Myocyte (in vitro differentiated cells): ENCODE measurements around the gene STAP2. TPM values are rescaled to one million over a fixed set of nuclear protein-coding genes. Genes with fewer than 3 reads are reported as not detected.
"Not testable (repeated sequence)": the region's sequence is repeated elsewhere in the genome, so short reads cannot be mapped to it uniquely, and the experiment has no call there.

Experiments used
- DNase-seq: peaks from one replicate; pipeline ENCODE4 v3.0.0-alpha.2; 2012; ENCODE audit warnings: low read depth
- total RNA-seq: library from RNA; depleted of rRNA; stranded (reverse); fragments of >200 nt; gene quantifications from 2 replicates; pipeline ENCODE4 v1.2.3, GENCODE V29; 2014

Gene STAP2
- total RNA-seq, 1 donor from 2014 or later, result 4.5 TPM

GRCh38 chr19:4278010-4278409 lies 60.6 kb downstream of the STAP2 start:
- DNase-seq, result peak; percentile 87

- no peak for DNase-seq
These were observed 61.4 kb downstream of the STAP2 start for GRCh38 chr19:4277191-4277696.

GRCh38 chr19:4274321-4274686 lies 64.3 kb downstream of the STAP2 start:
- not testable (repeated sequence) for DNase-seq

Other genes with a start within 250 kb of the STAP2 start
- 201 and 224 TPM in 2 replicates for gene MAP2K2, start 214.7 kb downstream of the STAP2 start, total RNA-seq
- not detected in 2 replicates for gene CREB3L3, start 185.2 kb downstream of the STAP2 start, total RNA-seq
- 19.3 and 22.4 TPM in 2 replicates for gene SIRT6, start 156.3 kb downstream of the STAP2 start, total RNA-seq
- 0.53 and 1.4 TPM in 2 replicates for gene ANKRD24, start 156.1 kb downstream of the STAP2 start, total RNA-seq
- gene EBI3, start 109.3 kb downstream of the STAP2 start, total RNA-seq, result 0.11 and 0.21 TPM in 2 replicates
- 13.3 and 17.2 TPM in 2 replicates for gene YJU2, start 91.7 kb downstream of the STAP2 start, total RNA-seq
- 839 and 1,129 TPM in 2 replicates for gene SHD, start 59.6 kb downstream of the STAP2 start, total RNA-seq
- 0.57 TPM in 1 of 2 replicates, not detected in the other for gene TMIGD2, start 36.4 kb downstream of the STAP2 start, total RNA-seq
- gene FSD1, start 34.2 kb downstream of the STAP2 start, total RNA-seq, result 2.3 and 2.6 TPM in 2 replicates
- 2.2 and 2.7 TPM in 2 replicates for gene MPND, start 4.7 kb upstream of the STAP2 start, total RNA-seq
- gene SH3GL1, start 61.7 kb upstream of the STAP2 start, total RNA-seq, result 179 and 258 TPM in 2 replicates
- 3.1 TPM in 2 replicates for gene CHAF1A, start 63.8 kb upstream of the STAP2 start, total RNA-seq
- 85.4 and 119 TPM in 2 replicates for gene UBXN6, start 119.0 kb upstream of the STAP2 start, total RNA-seq
- 43.8 and 59.1 TPM in 2 replicates for gene HDGFL2, start 133.5 kb upstream of the STAP2 start, total RNA-seq
- gene PLIN4, start 179.7 kb upstream of the STAP2 start, total RNA-seq, result 0.32 and 0.42 TPM in 2 replicates
- not detected in 2 replicates for gene PLIN5, start 196.4 kb upstream of the STAP2 start, total RNA-seq
- 0.05 TPM in 1 of 2 replicates, not detected in the other for gene LRG1, start 201.2 kb upstream of the STAP2 start, total RNA-seq
- 373 and 483 TPM in 2 replicates for gene SEMA6B, start 220.9 kb upstream of the STAP2 start, total RNA-seq